Endodermal cell (in vitro differentiated cells): ENCODE results near the gene HOPX. TPM values are rescaled to one million over a fixed set of nuclear protein-coding genes. Genes with fewer than 3 reads are reported as not detected.

ENCODE experiments used
- DNase-seq: peaks from one replicate; pipeline ENCODE4 v3.0.0-alpha.2; 2017
- H3K27ac ChIP-seq: 2 replicates; pipeline ENCODE4 v1.5.1; 2013; ENCODE audit warnings: mild to moderate bottlenecking, low read depth, low read length, moderate library complexity
- H3K27me3 ChIP-seq: 2 replicates; pipeline ENCODE4 v1.6.1; 2013; ENCODE audit warnings: mild to moderate bottlenecking, low read length, moderate library complexity; ENCODE audit not compliant: insufficient read depth, control insufficient read depth, poor library complexity, severe bottlenecking
- H3K36me3 ChIP-seq: 2 replicates; pipeline ENCODE4 v1.7.0; 2013; ENCODE audit warnings: mild to moderate bottlenecking, low read length, moderate library complexity; ENCODE audit not compliant: control insufficient read depth, insufficient read depth
- H3K4me1 ChIP-seq: one replicate; pipeline ENCODE4 v1.7.0; 2013; ENCODE audit warnings: low read length; ENCODE audit not compliant: control insufficient read depth, insufficient read depth
- H3K4me3 ChIP-seq: 2 replicates; pipeline ENCODE4 v1.5.1; 2013; ENCODE audit warnings: mild to moderate bottlenecking, low read length, moderate library complexity
- H3K9ac ChIP-seq: 2 replicates; pipeline ENCODE4 v1.6.1; 2013; ENCODE audit warnings: mild to moderate bottlenecking, low read length, moderate library complexity; ENCODE audit not compliant: poor library complexity, severe bottlenecking; ENCODE audit errors: extremely low read depth
- H3K9me3 ChIP-seq: 2 replicates; pipeline ENCODE4 v1.6.1; 2013; ENCODE audit warnings: mild to moderate bottlenecking, low read length, moderate library complexity; ENCODE audit not compliant: control insufficient read depth
- H3K27ac Mint-ChIP-seq: 2 replicates; pipeline ENCODE4 v1.8.0; 2020; ENCODE audit warnings: mixed read lengths
- H3K27me3 Mint-ChIP-seq: 2 replicates; pipeline ENCODE4 v1.8.0; 2021; ENCODE audit warnings: mild to moderate bottlenecking, mixed read lengths; ENCODE audit not compliant: insufficient read depth
- H3K36me3 Mint-ChIP-seq: 2 replicates; pipeline ENCODE4 v1.8.0; 2020; ENCODE audit warnings: low read depth, mixed read lengths
- H3K4me1 Mint-ChIP-seq: 2 replicates; pipeline ENCODE4 v1.8.0; 2020; ENCODE audit warnings: mixed read lengths
- H3K4me3 Mint-ChIP-seq: 2 replicates; pipeline ENCODE4 v1.8.0; 2020; ENCODE audit warnings: mild to moderate bottlenecking, moderate library complexity, mixed read lengths
- H3K9me3 Mint-ChIP-seq: 2 replicates; pipeline ENCODE4 v1.8.0; 2020; ENCODE audit warnings: mild to moderate bottlenecking, mixed read lengths
- CTCF ChIP-seq: fragments of 200-600 bp; sonication (generic); conservative IDR thresholded peaks from 2 replicates; pipeline ENCODE4 v1.5.0; 2021; ENCODE audit warnings: antibody characterized with exemption, mild to moderate bottlenecking
- WGBS, 2 experiments: methylation state at CpG; one replicate each; pipeline versions ENCODE4 v1.1.5 to v1.1.7; 2013; ENCODE audit warnings: missing lambda C conversion rate in 2 of 2, mixed read lengths in 1 of 2; ENCODE audit not compliant: insufficient coverage in 1 of 2, insufficient read length in 1 of 2; 5-methylcytosine and 5-hydroxymethylcytosine counted together
- total RNA-seq, 2 donors: library from RNA; stranded (reverse); fragmentation: NEBNext Ultra II Directional in 1 of 2; extraction: Animal tissue kit (Norgen Biotek cat#: 25700) in 1 of 2; gene quantifications; 2 replicates in 1 of 2; 3 replicates in 1 of 2; pipeline ENCODE4 v1.2.1, GENCODE V29; 2021

Gene HOPX
- total RNA-seq, 2 donors from 2014 or later: not detected

GRCh38 chr4:56648824-56649151 lies 32.3 kb downstream of the HOPX start:
- no peak for DNase-seq
- peaks cover 31% of the 10 kb centered on the region for H3K27me3 Mint-ChIP-seq
- Histone ChIP-seq H3K4me1 (no peaks in the 10 kb centered on the region), H3K4me3 (no peak overlapping the region), H3K27ac (no peak overlapping the region), H3K9ac (no peak overlapping the region), H3K36me3 (no peaks in the 10 kb centered on the region), H3K27me3 (peaks cover 12% of the 10 kb centered on the region), H3K9me3 (peaks cover 7% of the 10 kb centered on the region)
- H3K9me3 Mint-ChIP-seq: peaks cover 12% of the 10 kb centered on the region
- H3K36me3 Mint-ChIP-seq: no peaks in the 10 kb centered on the region
- TF ChIP-seq CTCF: no peak
- no peak overlapping the region for H3K27ac Mint-ChIP-seq
- no peak overlapping the region for H3K4me3 Mint-ChIP-seq
- H3K4me1 Mint-ChIP-seq: no peaks in the 10 kb centered on the region

DNA sequence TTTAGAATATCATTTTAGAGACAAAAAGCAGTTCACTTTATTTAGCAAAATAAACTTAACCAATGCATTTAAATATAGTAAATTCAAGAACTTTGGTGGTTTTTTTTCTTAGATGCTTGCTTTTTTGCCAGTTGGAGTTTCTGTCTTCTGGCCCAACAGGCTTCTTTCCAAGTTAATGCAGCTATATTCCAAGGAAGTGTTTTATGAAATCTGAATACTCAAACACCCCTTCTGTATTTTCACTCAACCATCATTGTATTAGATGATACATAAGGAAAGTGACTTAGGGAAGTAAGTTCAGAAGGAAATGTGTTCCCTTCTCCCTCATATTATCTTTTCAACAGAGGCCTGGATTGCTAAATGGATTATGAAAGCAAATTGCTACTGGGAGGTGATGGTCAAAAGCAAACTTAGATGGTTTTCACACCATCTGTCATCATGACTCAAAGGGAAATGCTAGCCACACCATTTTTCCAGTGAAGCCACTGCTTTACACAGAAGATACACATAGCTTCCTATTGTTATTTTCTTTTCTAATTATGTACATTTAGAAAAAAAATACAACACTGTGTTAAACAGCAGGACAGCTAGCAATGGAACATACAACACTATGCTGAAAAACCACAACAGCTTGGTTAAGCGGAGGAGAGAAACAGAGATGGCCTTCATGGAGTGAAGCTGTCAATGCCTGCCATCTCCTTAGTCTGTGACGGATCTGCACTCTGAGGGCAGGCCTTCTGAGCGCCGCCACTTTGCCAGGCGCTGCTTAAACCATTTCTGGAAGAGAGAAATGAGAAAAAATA lies 32.9 kb downstream of the HOPX start:
- 88 to 91% methylated on average over 2 to 5 of the region's 5 CpGs for WGBS, 2 experiments
- Histone ChIP-seq H3K4me1 (no peaks in the 10 kb centered on the region), H3K27me3 (peaks cover 6% of the 10 kb centered on the region), H3K9me3 (peaks cover 7% of the 10 kb centered on the region), H3K4me3 (no peak overlapping the region), H3K9ac (no peak overlapping the region), H3K36me3 (no peaks in the 10 kb centered on the region), H3K27ac (no peak overlapping the region)
- no peak for TF ChIP-seq CTCF
- H3K36me3 Mint-ChIP-seq: no peaks in the 10 kb centered on the region
- no peak for DNase-seq
- no peak overlapping the region for H3K4me3 Mint-ChIP-seq
- no peak overlapping the region for H3K27ac Mint-ChIP-seq
- peaks cover 25% of the 10 kb centered on the region for H3K27me3 Mint-ChIP-seq
- H3K4me1 Mint-ChIP-seq: no peaks in the 10 kb centered on the region
- peaks cover 12% of the 10 kb centered on the region for H3K9me3 Mint-ChIP-seq

GRCh38 chr4:56646341-56646740 lies 34.8 kb downstream of the HOPX start:
- peaks cover 5% of the 10 kb centered on the region for H3K4me1 Mint-ChIP-seq
- peaks cover 12% of the 10 kb centered on the region for H3K9me3 Mint-ChIP-seq
- Histone ChIP-seq H3K4me1 (no peaks in the 10 kb centered on the region), H3K9ac (no peak overlapping the region), H3K9me3 (peaks cover 7% of the 10 kb centered on the region), H3K4me3 (no peak overlapping the region), H3K27me3 (no peaks in the 10 kb centered on the region), H3K36me3 (no peaks in the 10 kb centered on the region), H3K27ac (no peak overlapping the region)
- no peak overlapping the region for H3K27ac Mint-ChIP-seq
- peaks cover 10% of the 10 kb centered on the region for H3K27me3 Mint-ChIP-seq
- TF ChIP-seq CTCF: no peak
- no peak overlapping the region for H3K4me3 Mint-ChIP-seq
- no peaks in the 10 kb centered on the region for H3K36me3 Mint-ChIP-seq
- DNase-seq: no peak
- WGBS, 2 experiments: 96% methylated on average over 1 of the region's 1 CpG; no CpG with 5 or more reads in 1 of the 2 experiments
